ENCODE measurements around the gene CPSF4.

GRCh38 chr7:99490878-99491277 is 52.1 kb downstream of the CPSF4 start:
- TF ChIP-seq CTCF (IDR thresholded peaks at IDR 0.05 in 4 of 5, conservative IDR thresholded peaks at IDR 0.05 in 1 of 5) (no peak), POLR2A (IDR thresholded peaks at IDR 0.05) (no peak)

All from gastrocnemius medialis (tissue), 4 donors.